Measurements from ENCODE around the gene SLC9A4. TPM values are rescaled to one million over a fixed set of nuclear protein-coding genes. Genes with fewer than 3 reads are reported as not detected.

The SLC9A4 gene, protein sequence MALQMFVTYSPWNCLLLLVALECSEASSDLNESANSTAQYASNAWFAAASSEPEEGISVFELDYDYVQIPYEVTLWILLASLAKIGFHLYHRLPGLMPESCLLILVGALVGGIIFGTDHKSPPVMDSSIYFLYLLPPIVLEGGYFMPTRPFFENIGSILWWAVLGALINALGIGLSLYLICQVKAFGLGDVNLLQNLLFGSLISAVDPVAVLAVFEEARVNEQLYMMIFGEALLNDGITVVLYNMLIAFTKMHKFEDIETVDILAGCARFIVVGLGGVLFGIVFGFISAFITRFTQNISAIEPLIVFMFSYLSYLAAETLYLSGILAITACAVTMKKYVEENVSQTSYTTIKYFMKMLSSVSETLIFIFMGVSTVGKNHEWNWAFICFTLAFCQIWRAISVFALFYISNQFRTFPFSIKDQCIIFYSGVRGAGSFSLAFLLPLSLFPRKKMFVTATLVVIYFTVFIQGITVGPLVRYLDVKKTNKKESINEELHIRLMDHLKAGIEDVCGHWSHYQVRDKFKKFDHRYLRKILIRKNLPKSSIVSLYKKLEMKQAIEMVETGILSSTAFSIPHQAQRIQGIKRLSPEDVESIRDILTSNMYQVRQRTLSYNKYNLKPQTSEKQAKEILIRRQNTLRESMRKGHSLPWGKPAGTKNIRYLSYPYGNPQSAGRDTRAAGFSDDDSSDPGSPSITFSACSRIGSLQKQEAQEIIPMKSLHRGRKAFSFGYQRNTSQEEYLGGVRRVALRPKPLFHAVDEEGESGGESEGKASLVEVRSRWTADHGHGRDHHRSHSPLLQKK
- not detected in 2 replicates for total RNA-seq (2014; rRNA removed; shearing (Covaris generic); ENCODE audit: low replicate concordance)

DNA sequence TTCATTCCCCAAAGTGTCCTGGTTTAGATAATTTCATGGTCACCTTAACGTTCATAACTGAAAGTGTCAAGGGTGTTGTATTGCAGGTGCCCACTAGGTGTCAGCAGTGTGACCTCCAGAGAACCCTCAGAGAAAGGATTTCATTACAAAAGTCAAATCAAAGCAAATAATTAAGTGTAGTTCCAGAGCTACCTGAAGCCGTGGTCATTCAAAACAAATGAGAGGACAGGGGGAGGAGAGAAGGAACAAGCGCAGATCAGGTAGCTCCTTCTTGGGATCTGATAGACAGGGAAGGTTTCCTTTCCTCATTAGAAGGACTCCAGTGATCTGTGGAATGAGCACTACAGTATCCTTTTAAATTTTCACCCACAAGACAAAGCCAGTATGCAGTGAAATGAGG is at the start of gene SLC9A4:
SLC9A4 (plus strand) TSS at position 207 of the 400 bp plus-strand sequence. CDS start 534 bp downstream, outside the sequence.
- peak; percentile 52 for DNase-seq (ENCODE audit: low read depth)
- in situ Hi-C loops (cut with HindIII; ENCODE audit: low pct_unique_long_range_greater_than_20kb, low sequenced_read_pairs): no loop called here

DNA sequence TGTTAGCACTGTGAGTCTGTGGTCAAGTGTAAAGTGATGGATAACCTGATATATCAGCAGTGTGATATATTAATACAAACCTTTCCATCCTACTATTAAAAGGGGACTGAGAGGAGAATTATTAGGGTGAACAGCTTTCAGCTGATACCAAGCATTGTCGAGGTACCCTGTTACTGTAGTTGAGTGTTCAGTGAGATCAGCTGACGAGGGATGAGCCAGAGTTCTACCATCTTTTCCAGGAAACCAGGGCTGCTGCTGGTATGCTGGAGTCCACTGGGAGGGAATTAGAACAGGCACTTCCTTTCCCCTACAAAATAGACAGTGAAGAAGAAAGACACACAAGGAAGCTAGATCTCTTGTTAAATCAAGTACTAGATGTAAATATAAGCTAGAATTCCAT is 49.7 kb upstream of the SLC9A4 start:
- in situ Hi-C loops (cut with HindIII; ENCODE audit: low pct_unique_long_range_greater_than_20kb, low sequenced_read_pairs): no loop called here
- no peak for DNase-seq (ENCODE audit: low read depth)

DNA sequence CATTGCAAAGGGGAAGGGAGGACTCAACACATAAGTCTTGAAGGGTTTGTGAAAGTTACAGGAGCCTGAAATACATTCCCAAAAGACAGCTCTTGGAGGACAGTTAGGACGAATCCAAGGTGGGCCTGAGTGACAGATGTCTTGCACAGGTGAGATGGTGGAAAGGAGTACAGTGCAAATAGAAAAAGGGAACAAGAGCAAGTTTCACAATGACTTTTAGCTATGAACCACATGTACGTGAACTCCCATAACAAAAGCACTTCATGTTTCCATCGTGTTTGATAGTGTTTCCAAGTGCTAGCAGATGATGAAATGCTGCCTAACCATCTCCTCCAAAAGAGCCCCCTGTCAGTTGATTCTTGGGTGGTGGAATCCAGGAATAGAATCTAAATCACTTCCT is 48.3 kb upstream of the SLC9A4 start:
- DNase-seq (ENCODE audit: low read depth): no peak
- in situ Hi-C loops (cut with HindIII; ENCODE audit: low pct_unique_long_range_greater_than_20kb, low sequenced_read_pairs): no loop called here

DNA sequence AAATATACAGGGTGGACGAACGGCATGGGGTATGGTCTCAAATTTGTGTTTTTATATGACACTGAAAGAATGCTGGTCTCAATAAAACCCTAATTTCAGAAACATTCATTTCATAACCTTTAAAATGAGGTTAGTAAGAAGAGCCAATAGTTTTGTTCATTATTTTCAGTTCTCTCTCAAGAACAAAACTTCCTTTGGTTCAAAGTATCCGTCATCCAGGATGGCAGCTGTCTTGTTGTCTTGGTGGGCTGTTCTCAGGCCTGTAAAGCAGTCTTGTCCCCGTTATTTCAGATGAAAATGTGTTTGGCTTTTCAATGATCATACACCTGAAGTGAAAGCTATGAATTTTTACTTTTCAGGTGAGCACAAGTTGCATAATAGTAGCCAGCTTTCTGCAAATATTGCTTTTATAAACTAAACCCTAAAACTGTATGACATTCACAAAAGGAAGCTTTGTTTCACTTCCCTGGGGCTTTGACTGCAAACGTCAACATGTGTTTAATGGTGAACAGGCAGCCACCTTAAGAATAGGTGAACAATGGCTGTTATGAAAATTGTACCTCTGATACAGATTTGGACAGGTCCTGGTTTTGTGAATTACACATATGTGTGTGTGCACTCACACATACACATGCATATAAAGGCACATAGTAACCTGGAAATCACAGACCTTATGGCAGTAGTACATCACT is 47.4 kb upstream of the SLC9A4 start:
- no peak for DNase-seq (ENCODE audit: low read depth)
- in situ Hi-C loops (cut with HindIII; ENCODE audit: low pct_unique_long_range_greater_than_20kb, low sequenced_read_pairs): no loop called here

DNA sequence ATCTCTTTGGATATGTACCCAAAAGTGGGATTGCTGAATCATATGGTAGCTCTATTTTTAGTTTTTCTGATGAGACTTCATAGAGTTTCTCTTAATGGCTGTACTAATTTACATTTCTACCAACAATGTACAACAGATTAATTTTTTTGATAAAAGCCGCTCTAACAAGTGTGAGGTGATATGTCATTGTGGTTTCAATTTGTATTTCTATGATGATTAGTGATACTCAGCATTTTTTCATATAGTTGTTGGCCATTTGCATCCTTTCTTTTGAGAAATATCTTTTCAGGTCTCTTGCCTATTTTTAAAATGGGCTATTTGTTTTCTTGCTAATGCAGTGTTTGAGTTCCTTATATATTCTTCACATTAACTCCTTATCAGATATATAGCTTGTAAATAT is 45.8 kb upstream of the SLC9A4 start:
- in situ Hi-C loops (cut with HindIII; ENCODE audit: low pct_unique_long_range_greater_than_20kb, low sequenced_read_pairs): no loop called here
- no peak for DNase-seq (ENCODE audit: low read depth)

DNA sequence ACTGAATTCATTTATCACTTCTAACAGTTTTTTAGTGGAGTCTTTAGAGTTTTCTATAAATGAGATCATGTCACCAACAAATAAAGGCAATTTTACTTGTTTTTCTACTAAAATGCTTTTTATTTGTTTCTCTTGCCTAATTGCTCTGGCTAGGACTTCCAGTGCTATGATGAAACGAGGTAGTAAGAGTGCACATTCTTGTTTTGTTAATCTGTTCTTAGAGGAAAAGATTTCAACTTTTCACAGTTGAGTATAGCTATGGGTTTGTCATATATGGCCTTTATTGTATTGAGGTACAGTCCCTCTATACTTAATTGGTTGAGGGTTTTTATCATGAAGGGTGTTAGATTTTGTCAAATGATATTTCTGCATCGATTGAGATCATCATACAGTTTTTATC is 44.5 kb upstream of the SLC9A4 start:
- no peak for DNase-seq (ENCODE audit: low read depth)
- in situ Hi-C loops (cut with HindIII; ENCODE audit: low pct_unique_long_range_greater_than_20kb, low sequenced_read_pairs): no loop called here

DNA sequence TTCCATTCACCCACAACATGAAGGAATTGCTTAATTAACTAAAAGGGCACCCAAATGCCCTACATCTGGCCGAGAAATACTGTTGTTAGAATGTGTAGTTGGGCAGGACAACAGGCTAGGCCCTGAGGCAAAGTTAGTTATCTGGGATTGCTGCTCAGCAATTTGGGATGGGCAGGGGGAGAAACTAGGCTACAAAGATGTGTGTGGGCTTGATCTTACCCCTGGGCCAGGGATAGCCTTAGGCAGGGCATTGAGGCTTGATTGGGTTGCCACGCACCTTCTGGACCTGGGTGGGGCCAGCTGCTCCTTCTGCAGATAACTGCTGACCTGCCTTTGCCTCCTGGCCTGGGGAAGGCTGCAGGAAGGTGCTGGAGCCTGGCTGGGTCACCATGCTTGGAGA is 40.6 kb upstream of the SLC9A4 start:
- in situ Hi-C loops (cut with HindIII; ENCODE audit: low pct_unique_long_range_greater_than_20kb, low sequenced_read_pairs): no loop called here
- DNase-seq (ENCODE audit: low read depth): no peak

DNA sequence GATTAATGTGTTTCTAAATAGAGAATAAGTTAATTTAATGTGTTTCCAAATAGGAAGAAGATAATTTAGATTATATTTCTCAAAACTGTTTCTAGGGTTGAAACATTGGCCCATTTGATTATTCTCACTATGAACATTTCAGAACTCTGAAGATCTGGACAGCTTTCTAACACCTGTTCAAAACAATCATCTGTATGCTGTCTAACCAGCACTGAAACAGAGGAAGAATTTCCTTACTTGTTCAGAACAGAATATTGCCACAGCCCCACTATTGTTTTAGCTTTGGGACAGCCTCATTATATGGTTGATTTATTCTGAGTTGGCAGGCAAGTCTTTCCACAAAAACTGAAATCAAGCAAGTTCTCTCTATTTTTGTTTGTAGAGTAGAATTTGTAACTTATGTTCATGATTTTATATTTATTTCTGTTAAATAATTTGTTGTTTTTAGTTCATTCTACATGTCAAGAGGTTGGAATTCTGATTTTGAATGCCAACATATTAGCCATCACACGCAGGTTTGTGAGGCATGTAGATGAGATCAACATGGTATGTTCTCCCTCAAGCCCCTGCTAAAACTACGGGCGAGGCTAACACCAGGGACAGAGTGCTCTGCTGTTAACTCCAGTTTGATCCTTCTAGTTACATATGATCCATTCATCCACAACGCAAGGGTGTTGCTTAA is 38.9 kb upstream of the SLC9A4 start:
- in situ Hi-C loops (cut with HindIII; ENCODE audit: low pct_unique_long_range_greater_than_20kb, low sequenced_read_pairs): no loop called here
- DNase-seq (ENCODE audit: low read depth): no peak

DNA sequence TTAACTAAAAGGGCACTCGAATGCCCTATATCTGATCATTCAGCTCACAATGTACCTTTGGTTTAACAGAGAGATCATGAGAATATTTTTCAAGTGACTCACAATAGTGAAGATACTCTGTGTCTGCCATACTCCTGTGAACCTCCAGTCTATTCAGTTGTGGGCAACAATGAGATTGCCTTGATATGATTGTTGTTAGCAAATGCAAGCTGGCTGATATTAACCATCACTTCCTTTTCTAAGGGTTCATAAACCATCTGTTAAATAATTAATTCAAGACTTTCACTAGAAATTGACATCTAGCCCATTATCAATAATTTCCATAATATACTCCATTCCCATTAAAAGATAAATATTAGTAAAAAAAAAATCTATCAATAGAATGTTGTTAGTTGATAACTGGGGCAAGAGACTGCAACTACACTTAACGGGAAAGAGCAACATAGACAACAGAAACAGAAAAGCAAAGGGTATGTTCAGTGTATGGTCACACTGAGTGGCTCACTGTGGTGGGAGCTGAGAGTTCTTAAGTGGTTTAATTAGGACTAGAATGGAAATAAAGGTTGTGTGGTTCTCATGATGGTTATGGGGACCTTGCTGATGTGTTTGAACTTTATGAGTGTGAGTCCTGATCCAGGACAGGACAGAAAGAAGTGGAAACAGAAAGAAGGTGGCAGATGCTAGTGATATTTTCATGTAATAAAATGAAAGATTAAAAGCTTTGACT is 38.2 kb upstream of the SLC9A4 start:
- in situ Hi-C loops (cut with HindIII; ENCODE audit: low pct_unique_long_range_greater_than_20kb, low sequenced_read_pairs): no loop called here
- DNase-seq (ENCODE audit: low read depth): no peak

DNA sequence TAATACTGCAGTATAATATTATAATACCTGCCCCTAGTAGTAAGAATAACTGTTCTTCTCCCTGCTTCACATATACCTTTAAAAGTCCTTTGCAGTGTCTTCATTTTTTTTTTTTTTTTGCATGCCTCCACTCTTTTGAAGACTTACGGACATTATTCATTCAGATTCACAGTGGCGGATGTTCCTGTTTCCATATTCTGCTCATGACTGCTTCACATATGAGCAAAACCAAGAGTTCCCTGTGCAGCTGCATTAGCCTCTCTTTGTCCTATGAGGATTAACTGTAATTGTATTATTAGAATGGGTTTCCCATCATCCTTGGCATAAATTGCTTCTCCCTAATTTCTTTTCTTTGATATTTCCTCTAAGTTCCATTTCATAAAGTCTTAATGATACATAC is 37.3 kb upstream of the SLC9A4 start:
- in situ Hi-C loops (cut with HindIII; ENCODE audit: low pct_unique_long_range_greater_than_20kb, low sequenced_read_pairs): no loop called here
- no peak for DNase-seq (ENCODE audit: low read depth)

DNA sequence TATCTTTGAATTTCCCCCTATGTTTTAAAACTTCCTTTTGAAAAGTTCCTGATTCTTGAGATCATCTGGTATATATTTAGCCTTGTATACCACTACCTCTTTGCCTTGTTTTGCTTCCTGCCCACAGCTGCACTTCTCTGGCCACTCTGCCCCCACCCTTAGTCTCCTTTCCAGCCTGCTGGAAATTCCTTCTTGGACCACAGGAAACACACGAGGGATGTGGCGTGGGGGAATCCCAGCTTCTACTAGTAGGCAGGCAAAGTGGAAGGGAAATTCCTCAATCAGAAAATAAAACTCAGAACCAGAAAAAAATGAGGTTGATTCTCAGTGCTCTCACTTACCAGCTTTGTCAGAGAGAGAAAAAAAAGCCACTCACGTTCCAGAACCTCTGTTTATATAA is 36.7 kb upstream of the SLC9A4 start:
- DNase-seq (ENCODE audit: low read depth): no peak
- in situ Hi-C loops (cut with HindIII; ENCODE audit: low pct_unique_long_range_greater_than_20kb, low sequenced_read_pairs): no loop called here

DNA sequence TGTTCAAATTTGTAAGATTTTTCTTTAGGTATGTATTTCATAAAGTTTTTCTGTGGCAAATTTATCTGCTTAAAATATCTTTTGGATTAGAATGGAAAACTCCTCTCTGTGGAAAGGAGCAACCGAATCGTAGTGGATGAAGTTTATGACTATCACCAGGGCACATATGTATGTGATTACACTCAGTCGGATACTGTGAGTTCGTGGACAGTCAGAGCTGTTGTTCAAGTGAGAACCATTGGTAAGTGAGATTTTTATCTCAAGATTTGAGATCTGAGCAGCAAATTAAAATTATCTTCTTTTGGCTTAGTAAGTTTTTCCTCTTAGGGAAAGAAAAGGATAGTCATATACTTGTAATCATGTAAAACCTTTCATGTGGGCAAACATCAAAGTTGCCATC is 35.9 kb upstream of the SLC9A4 start:
- DNase-seq (ENCODE audit: low read depth): no peak
- in situ Hi-C loops (cut with HindIII; ENCODE audit: low pct_unique_long_range_greater_than_20kb, low sequenced_read_pairs): no loop called here

DNA sequence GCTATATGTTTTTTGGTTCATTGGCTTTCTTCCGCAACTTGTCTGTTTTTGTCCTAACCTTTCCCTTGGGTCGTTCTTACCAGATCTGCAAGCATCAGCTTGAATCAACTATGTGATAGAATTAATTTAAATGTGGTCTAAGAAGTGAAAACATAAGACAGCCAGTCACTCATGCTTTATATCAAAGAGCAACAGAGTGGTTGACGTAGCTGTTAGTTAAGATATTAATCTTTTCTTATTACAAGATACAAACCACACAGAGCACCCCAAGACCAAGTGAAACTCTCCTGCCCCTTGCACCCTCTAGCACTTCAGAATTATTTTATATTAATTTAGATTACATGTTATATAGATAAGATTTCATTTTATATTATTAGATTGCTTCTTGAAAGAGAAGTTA is 34.9 kb upstream of the SLC9A4 start:
- DNase-seq (ENCODE audit: low read depth): no peak
- in situ Hi-C loops (cut with HindIII; ENCODE audit: low pct_unique_long_range_greater_than_20kb, low sequenced_read_pairs): no loop called here

DNA sequence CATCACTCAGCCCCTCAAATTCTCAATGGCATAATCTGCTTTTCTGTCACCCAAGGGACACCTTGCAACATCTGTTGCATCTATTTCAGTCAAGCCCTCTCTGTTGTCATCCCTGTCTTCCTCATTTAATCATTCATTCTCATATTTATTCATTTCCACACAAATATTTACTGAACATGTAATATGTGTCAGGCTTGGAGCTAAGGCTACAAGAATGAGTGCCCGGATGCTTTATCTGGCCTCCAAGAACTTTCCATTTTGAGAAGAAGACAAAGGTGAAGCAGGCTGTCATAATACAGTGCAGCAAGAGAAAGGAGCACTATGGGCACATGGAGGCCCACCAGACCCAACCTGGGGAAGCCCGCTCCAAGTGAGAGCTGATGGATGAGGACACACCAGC is 34.4 kb upstream of the SLC9A4 start:
- in situ Hi-C loops (cut with HindIII; ENCODE audit: low pct_unique_long_range_greater_than_20kb, low sequenced_read_pairs): no loop called here
- DNase-seq (ENCODE audit: low read depth): no peak

DNA sequence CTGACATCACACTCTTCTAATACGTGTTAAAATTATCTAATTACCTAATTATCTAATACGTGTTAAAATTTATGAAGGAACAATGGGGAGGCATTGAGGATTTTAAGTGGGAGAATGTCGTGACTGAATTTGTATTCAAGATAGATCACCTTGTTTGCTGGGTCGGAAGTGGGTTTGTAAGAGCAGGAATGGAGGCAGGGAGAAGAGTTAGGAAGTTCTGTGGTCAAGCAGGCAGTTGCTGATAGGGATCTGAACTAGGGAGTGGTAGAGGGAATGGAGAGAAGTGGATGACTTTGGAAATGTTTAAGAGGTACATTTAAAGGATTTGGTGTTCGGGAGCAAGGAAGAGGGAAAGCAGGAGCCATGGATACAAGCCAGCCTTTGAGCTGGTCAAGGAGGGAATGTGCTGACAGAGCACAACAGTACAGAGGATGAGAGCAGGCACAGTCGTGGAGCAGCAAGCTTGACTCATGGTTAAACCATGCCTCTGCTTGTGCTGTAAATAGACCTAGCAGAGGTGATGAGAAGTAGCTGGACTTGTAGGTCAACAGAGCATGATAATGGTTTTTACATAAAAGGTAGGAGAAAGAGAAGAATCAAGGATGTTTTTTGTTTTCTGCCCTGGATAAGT is 33.8 kb upstream of the SLC9A4 start:
- DNase-seq (ENCODE audit: low read depth): no peak
- in situ Hi-C loops (cut with HindIII; ENCODE audit: low pct_unique_long_range_greater_than_20kb, low sequenced_read_pairs): no loop called here

DNA sequence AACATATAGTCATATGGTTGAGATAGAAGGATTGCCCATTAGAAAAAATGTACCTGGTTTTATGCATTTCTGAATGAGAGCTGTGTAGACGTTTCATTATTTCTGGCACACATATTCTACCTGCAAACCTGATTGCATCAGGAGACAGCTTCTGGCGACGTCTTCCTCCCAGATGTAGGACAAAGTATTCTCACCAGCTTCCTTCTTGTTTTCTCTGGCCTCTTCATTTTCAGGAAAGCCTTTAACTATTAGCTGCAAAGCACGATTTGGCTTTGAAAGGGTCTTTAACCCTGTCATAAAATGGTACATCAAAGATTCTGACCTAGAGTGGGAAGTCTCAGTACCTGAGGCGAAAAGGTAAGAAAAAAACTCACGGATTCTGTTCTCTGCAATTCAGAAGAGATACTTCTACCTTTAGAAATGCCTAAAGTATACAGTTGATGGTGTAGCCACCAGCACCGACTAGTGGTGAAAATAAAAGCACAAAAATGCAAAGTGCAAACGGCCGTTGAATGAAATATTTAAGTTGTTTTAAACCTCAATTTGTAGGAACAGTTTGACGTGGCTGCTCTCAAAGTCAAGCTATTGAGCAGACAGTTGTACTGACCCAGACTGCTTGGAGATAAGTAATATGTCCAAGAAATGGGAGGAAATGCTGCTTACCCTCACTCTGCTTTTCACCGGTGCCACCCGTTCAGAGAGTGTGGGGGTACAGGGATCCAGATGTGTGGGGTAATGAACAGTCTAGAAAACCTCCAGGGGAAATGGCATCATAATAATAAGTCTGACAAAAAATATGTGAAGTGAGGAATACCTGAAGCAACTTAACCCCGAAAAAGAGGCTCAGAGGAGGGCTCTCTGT is 29.8 kb upstream of the SLC9A4 start:
- DNase-seq (ENCODE audit: low read depth): peak; percentile 16
- in situ Hi-C loops (cut with HindIII; ENCODE audit: low pct_unique_long_range_greater_than_20kb, low sequenced_read_pairs): no loop called here

DNA sequence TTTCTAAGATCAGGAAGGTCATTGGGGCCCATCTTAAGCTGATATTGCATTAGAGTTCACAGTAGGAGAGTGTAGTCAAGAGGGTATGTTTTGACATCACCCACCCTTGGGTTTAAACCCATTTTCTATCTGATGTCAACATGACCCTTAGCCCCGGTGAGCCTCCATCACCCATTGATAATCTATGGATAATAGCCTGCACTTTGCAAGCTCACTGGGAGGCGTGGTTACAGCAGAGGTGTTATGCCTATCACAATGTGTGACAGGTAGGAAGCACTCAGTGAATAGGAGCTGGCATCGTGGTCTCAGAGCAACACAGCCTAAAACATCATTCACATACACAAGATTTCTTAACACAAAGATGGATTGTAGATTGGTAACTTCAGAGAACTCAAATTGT is 28.8 kb upstream of the SLC9A4 start:
- in situ Hi-C loops (cut with HindIII; ENCODE audit: low pct_unique_long_range_greater_than_20kb, low sequenced_read_pairs): no loop called here
- no peak for DNase-seq (ENCODE audit: low read depth)
